ENCODE data around the gene PAX4.
"Not testable (repeated sequence)": the region's sequence is repeated elsewhere in the genome, so short reads cannot be mapped to it uniquely, and the experiment has no call there.

The PAX4 gene

DNA sequence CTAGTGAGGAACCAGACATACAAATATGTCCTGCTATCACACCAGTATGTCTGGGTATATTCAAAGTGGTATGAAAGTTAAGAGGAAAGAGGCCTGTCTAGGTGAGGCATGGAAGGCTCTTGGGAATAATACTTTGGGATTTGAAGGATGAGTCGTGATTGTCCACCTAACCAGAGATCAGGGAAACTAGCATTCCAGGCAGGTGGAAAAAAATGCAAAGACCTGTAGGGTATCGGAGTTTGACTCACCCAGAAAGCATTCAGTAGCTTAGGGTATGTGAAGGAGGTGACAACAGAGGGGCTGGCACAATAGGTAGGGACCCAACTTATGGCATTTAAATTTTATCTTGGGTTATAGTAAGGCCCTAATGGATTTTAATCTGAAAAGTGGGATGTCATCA, 31.6 kb downstream of the PAX4 start:
- DNase-seq (ENCODE audit: low read depth, low spot score) = no peak

DNA sequence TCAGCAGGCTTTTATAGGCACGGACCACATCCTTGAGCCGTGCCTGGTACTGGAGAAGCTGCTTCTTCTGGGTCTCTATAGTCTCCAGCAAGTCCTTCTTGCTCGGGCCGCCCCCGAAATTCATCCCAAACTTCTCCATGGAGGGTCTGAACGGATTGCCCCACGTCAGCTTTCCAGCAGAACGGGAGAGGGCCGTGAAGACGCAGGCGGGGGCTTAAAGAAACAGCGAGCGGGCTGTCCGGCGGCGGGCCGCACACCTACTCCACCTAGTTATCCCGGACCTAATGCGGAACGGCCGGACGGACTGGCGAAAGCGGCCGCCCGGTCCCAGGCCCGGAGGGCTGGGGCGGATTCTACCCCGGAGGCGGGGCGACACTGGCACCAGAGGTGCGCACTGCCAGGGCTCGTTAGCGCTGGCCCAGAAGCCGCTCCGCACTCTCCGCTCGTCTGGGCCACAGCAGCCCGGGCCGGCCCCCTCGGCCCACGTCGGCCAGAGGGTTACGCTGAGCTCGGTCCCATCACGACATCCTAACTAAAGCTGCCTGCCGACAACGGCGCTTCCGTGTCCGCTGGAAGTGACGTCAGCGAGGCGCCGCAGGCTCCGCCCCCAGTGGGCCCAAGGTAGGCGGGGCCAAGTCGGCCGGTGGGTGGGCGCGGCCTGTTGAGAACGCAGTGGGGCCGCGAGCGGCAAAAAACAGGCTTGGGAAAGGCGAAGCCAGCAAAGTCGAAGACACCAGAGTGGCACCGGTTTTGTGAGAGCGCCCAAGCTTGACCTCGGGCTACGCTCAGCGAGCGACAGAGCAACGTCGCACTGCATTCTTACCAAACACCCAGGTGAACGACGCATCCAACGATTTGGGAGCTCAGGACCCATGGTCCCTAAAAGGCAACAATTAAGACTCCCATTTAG, 32.6 kb downstream of the PAX4 start, which contains the start of gene GCC1:
Gene GCC1 (minus strand): TSS at position 553 of the 910 bp plus-strand sequence. CDS start 414 bp downstream, at position 139.
- peak; percentile 87 for DNase-seq (ENCODE audit: low read depth, low spot score)

DNA sequence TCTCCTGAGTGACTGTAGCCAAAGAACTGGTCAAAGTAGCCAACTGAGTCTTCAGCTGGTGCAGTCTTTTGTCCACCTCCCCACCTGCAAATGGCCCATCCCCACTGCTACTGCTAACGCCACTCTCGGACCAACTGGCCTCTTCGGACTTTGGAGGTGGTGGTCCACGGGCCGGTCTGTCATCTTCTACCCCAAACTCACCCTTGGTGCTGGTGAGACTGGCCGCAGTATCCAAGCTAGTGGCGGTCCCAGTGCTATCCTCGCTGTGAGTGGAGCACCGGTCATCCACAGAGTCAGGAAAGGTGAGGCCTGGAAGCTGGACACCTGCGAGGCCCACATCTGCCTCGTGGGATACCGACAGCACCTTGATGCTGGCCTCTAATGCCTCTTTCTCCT, 33.3 kb downstream of the PAX4 start:
- DNase-seq (ENCODE audit: low read depth, low spot score) = no peak

DNA sequence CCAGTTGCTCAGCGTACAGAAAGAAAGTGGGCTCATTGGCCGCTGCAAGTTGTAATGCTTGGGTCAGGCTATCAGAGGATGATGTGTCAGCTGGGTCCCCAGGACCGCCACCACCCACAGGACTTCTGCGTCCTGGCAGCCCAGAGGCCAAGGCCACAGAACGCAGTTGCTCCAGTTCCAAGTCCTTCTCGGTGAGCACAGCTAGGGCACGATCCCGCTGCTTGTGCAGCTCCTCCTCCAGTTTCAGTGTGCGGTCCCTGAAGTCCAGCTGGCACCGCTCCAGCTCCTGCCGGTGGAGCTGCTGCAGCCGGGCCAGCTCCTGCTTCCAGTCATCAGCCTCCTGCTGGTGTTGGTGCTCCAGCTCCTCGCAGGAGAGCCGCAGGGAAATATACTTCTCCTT, 35.6 kb downstream of the PAX4 start:
- DNase-seq (ENCODE audit: low read depth, low spot score) = no peak

DNA sequence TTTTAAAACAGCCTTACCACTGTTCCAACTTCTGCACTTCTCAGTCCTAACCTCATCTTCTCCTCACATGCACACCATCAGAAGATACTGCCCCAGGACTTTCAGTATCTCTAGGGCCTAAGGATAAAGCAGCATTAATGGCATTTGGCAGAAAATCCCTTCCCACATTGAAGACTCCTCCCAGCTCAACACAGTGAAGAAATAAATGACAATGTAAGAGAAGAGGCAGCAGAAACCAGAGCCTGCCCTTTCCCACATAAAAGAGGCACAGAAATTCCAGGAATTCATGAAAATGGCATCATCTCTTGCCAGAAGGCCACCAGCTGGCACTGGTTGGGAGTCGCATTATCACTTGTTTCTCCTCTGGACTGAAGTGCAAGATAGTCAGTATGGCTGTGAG, 36.2 kb downstream of the PAX4 start:
- DNase-seq (ENCODE audit: low read depth, low spot score) = no peak

DNA sequence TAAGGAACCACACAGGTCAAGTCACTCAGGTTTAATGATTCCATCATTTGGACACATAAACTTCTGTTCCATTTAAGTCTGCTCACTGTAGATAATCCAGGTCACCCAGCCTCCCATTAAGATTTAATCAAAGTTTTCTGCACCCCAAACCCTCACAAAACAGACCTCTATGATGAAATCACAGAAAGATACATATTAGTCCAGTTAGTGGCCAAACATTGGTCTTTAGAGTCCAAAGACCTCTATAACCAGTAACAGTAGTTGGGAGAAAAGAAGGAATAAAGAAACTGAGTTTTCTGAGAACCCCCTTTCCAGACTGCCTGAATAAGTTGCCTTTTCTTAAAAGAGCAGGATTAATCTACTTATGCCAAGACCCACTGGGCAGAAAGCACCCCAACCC, 37.3 kb downstream of the PAX4 start:
- no peak for DNase-seq (ENCODE audit: low read depth, low spot score)

DNA sequence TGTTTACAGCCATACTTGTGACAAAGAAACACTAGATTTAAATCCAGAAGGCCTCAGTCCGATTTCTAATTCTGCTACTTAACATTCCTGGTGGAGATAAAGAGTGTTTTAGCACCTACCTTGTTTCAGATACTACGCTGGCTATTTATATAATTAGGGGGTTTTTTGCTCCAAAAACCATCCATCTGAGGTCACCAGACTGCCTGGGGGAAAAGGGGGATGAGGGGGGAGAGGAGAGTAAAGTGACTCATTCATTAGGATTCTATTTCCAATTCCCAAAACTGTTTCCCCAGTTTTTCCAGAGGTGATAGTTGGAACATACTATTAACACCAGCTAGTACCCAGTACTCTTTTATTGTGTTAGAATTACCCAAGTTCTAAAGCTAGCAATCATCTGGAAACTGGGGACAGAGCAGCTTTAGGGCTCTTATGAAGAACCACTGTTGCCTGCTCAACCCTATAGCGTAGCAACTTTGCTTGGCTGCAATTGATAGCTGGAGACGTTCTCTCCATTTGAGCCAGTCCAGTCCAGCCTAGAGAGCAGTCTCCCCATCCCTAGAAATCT, 39.1 kb downstream of the PAX4 start:
- DNase-seq (ENCODE audit: low read depth, low spot score) = no peak

DNA sequence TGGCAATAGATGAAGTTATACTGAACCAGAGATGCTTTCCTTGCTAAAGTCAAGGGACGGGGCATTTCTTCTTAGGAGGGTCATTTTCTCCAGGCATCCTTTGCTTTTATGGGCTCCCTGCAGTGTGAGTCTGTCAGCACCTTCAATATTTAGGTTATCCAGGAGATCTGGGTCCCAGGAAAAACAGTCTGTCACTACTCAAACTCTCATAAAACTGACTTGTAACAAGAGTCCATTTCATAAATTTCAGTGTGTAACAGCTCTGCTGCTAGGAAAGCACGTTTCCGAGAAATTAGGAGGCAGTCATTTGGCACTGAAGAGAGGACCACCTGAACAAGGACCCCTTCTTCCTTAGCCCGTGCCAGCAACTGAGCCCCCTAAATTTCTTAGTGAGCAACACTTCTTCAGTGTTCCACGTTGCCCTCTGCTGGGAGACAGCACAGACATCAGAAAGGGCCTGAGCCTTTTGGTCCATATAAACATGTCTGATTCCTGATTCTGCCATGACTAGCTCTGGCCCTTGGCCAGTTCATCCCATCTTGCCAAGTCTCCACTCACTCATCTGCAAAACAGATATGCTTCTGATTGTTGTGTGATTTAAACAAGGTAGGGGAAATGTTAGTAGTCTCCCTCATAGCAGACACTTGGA, 39.8 kb downstream of the PAX4 start:
- no peak for DNase-seq (ENCODE audit: low read depth, low spot score)

DNA sequence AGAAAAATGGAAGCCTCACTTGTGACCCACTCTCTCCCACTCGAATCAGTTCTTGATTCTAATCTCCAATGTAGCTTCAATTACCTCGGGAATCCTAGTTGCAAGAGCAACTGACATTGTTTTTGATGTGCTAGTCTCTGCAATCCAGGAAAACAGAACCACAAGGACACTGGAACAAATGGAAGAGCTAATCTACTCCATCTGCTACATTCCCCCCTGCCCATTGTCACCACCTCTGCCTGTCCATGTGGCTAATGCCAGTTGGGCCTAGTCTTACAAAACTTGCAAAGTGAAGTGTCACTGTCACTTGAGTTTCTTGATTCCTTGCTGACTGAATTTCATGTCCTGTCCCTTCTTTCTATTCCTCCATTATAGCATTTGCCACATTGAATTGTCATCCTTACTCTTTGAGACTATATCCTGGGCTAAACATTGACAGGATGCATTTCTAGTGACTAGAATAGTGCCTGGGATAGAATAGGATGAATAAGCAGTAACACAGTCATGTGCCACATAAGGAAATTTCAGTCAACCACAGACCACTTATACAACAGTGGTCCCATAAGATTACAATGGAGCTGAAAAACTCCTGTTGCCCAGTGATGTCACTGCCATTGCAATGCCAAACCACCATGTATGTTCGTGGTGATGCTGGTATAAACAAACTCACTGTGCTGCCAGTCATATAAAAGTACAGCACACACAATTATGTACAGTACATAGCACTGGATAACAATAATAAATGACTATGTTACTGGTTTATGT, 46.0 kb downstream of the PAX4 start:
- no peak for DNase-seq (ENCODE audit: low read depth, low spot score)

DNA sequence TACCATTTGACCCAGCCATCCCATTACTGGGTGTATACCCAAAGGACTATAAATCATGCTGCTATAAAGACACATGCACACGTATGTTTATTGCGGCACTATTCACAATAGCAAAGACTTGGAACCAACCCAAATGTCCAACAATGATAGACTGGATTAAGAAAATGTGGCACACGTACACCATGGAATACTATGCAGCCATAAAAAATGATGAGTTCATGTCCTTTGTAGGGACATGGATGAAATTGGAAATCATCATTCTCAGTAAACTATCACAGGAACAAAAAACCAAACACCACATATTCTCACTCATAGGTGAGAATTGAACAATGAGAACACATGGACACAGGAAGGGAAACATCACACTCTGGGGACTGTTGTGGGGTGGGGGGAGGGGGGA, 49.9 kb downstream of the PAX4 start:
- not testable (repeated sequence) for DNase-seq (ENCODE audit: low read depth, low spot score)

DNA sequence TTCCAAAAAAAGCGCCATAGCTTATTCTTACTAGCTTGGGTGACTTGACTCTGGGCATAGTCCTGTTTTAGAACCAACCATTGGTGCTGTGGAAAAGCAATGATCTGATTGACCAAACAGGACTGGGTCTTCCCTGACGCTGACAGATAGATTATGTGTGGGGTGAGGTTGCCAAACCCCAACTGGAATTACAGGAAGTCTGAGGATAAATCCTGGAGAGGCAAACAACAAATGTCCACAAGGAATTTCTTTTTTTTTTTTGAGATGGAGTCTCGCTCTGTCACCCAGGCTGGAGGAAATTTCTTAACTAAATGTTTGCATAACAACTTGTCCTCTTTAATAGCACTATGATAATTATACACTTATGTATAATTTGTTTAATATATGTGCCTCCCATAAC, 51.7 kb downstream of the PAX4 start:
- DNase-seq (ENCODE audit: low read depth, low spot score) = no peak
